K562 (cell line): ENCODE results near the gene IDUA. TPM values are rescaled to one million over a fixed set of nuclear protein-coding genes. Genes with fewer than 3 reads are reported as not detected.

Experiments used
- HDAC8 ChIP-seq: fragments of 450-650 bp; IDR thresholded peaks from 2 replicates; pipeline ENCODE4 v1.6.1; 2016; ENCODE audit warnings: mild to moderate bottlenecking, missing genetic modification characterization, moderate library complexity, missing compliant biosample characterization
- JUND ChIP-seq, 2 experiments: IDR thresholded peaks; 2 replicates in 1 of 2; 3 replicates in 1 of 2; pipeline ENCODE4 v1.6.1; 2011; ENCODE audit warnings: borderline replicate concordance in 2 of 2, low read depth in 2 of 2, low read length in 2 of 2, improper control_type of control experiment in 1 of 2, missing biosample characterization in 1 of 2, missing genetic modification characterization in 1 of 2, missing genetic modification reagents in 1 of 2
- ZNF655 ChIP-seq: fragments of 250-450 bp; sonication (Bioruptor Pico); IDR thresholded peaks from 2 replicates; pipeline ENCODE4 v1.5.0; 2021
- polyA plus RNA-seq, 8 experiments: library from polyadenylated mRNA; depleted of rRNA in 4 of 8; stranded (reverse) in 5 of 8; unstranded in 3 of 8; fragments of >200 nt; fragmentation: Nextera tagmentation in 2 of 8; fragmentation: Illumina TruSeq in 1 of 8; extraction: Ambion mirVana in 2 of 8; extraction: Trizol in 1 of 8; gene quantifications; 2 replicates each; pipeline versions ENCODE4 v1.2.1 to v1.2.3, GENCODE V29; 2011 to 2014; ENCODE audit warnings: inconsistent platforms in 1 of 8, missing spikeins in 1 of 8
- total RNA-seq, 7 experiments: library from RNA; depleted of rRNA in 6 of 7; stranded (reverse); fragments of >200 nt in 6 of 7; fragmentation: Illumina TruSeq in 2 of 7; extraction: Trizol in 2 of 7; gene quantifications; 2 replicates each; pipeline versions ENCODE4 v1.2.1 to v1.2.3, GENCODE V29; 2011 to 2021; ENCODE audit warnings: low replicate concordance in 1 of 7
- TF ChIP-seq, protein P1 (sequence below): fragments of 450-650 bp; formaldehyde crosslinking; IDR thresholded peaks from 2 replicates; pipeline ENCODE4 v1.4.0; 2020; ENCODE audit warnings: mild to moderate bottlenecking, moderate library complexity

Gene IDUA
- total and polyA plus RNA-seq, 9 of the 15 experiments (the other 6 are each of a cell fraction or from before 2014, with no cell fraction given) = 0.04 to 16.1 (median 1.2) TPM

- no peak for TF ChIP-seq ZNF655
- no peak for TF ChIP-seq JUND (IDR thresholded peaks at IDR 0.05; ENCODE audit: borderline replicate concordance, low read depth, low read length)
- no peak for TF ChIP-seq JUND (tag; IDR thresholded peaks at IDR 0.05; ENCODE audit: borderline replicate concordance, low read depth, low read length)
- TF ChIP-seq, protein P1, sequence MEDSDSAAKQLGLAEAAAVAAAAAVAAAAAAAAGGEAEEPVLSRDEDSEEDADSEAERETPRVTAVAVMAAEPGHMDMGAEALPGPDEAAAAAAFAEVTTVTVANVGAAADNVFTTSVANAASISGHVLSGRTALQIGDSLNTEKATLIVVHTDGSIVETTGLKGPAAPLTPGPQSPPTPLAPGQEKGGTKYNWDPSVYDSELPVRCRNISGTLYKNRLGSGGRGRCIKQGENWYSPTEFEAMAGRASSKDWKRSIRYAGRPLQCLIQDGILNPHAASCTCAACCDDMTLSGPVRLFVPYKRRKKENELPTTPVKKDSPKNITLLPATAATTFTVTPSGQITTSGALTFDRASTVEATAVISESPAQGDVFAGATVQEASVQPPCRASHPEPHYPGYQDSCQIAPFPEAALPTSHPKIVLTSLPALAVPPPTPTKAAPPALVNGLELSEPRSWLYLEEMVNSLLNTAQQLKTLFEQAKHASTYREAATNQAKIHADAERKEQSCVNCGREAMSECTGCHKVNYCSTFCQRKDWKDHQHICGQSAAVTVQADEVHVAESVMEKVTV (CRISPR knock-in tag) = no peak
- TF ChIP-seq HDAC8 (tag) = no peak
These were observed 2.2 kb downstream of the IDUA start (continued) for GRCh38 chr4:988726-989721.
